Upper lobe of right lung (tissue), 1 donor: ENCODE data around the gene DNMT3A. TPM values are rescaled to one million over a fixed set of nuclear protein-coding genes. Genes with fewer than 3 reads are reported as not detected.

ENCODE experiments used
- ATAC-seq: fragments of 200-7000 bp; cut with Tn5 transposase; one replicate; pipeline ENCODE4 v1.9.1; 2020; ENCODE audit warnings: mild to moderate bottlenecking, moderate library complexity
- DNase-seq: peaks from one replicate; pipeline ENCODE4 v3.0.0-alpha.2; 2020
- H3K27ac ChIP-seq: fragments of 200-600 bp; one replicate; pipeline ENCODE4 v1.8.0; 2022
- H3K27me3 ChIP-seq: fragments of 200-600 bp; one replicate; pipeline ENCODE4 v1.8.0; 2022; ENCODE audit warnings: mild to moderate bottlenecking
- H3K36me3 ChIP-seq: fragments of 200-600 bp; one replicate; pipeline ENCODE4 v1.8.0; 2022
- H3K4me1 ChIP-seq: fragments of 200-600 bp; one replicate; pipeline ENCODE4 v1.8.0; 2022
- H3K4me3 ChIP-seq: fragments of 200-600 bp; one replicate; pipeline ENCODE4 v1.8.0; 2022; ENCODE audit warnings: mild to moderate bottlenecking
- H3K9me3 ChIP-seq: fragments of 200-600 bp; one replicate; pipeline ENCODE4 v1.8.0; 2022
- intact Hi-C: fragments of 100-400 bp; cut with DNase I; formaldehyde crosslinking; loops from one replicate; pipeline ENCODE4 v1.11.0; 2022
- total RNA-seq: library from RNA; stranded (reverse); fragmentation: NEBNext Ultra II Directional; extraction: Animal tissue kit (Norgen Biotek cat#: 25700); gene quantifications from one replicate; pipeline ENCODE4 v1.2.1, GENCODE V29; 2021
- TF ChIP-seq, protein P1 (sequence below): fragments of 200-600 bp; IDR thresholded peaks from one replicate; pipeline ENCODE4 v1.8.0; 2022; ENCODE audit warnings: antibody characterized with exemption
- donor health status: DM: no; HTN: yes; CAD: no; lungs with severe emphysema.

DNMT3A gene
- total RNA-seq, 1 donor from 2014 or later = 31.3 TPM

DNA sequence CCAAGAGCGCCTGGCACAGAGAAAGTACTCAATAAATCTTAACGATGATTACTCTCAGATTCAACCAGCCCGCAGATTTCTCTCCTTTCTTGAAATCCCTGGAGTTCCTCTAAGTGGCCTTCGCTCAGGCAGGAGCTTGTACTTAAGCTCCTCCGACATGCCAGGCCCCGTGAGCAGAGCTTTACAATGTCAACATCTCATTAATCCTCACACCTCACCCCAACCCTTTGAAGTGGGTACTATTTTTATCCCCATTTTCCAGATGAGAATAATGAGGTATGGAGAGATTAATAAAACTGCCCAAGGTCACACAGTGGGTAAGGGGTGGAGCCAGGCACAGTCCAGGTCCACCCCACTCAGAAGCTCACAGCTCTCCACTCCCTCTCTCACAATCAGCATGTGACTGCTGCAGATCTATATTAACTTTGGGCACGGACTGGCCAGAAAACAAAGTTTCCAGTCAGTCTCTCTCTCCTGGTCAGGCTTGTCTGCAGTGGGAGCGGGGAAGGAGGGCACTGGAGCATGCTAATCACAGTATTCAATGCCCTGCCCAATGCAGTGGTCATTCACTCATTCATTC is 18.0 kb downstream of the DNMT3A start:
- TF ChIP-seq, protein P1, sequence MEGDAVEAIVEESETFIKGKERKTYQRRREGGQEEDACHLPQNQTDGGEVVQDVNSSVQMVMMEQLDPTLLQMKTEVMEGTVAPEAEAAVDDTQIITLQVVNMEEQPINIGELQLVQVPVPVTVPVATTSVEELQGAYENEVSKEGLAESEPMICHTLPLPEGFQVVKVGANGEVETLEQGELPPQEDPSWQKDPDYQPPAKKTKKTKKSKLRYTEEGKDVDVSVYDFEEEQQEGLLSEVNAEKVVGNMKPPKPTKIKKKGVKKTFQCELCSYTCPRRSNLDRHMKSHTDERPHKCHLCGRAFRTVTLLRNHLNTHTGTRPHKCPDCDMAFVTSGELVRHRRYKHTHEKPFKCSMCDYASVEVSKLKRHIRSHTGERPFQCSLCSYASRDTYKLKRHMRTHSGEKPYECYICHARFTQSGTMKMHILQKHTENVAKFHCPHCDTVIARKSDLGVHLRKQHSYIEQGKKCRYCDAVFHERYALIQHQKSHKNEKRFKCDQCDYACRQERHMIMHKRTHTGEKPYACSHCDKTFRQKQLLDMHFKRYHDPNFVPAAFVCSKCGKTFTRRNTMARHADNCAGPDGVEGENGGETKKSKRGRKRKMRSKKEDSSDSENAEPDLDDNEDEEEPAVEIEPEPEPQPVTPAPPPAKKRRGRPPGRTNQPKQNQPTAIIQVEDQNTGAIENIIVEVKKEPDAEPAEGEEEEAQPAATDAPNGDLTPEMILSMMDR = no peak
- H3K9me3 ChIP-seq = no peaks in the 10 kb centered on the region
- DNase-seq (no peak), ATAC-seq (peak; percentile 28)
- intact Hi-C loops = no loop called here
- H3K4me1 ChIP-seq = no peaks in the 10 kb centered on the region
- no peak overlapping the region for H3K27ac ChIP-seq
- H3K36me3 ChIP-seq = no peaks in the 10 kb centered on the region
- no peak overlapping the region for H3K4me3 ChIP-seq
- no peaks in the 10 kb centered on the region for H3K27me3 ChIP-seq

GRCh38 chr2:25323042-25323514 is 18.6 kb downstream of the DNMT3A start:
- DNase-seq = no peak
- intact Hi-C loops = no loop called here
- H3K4me3 ChIP-seq = no peak overlapping the region
- H3K27me3 ChIP-seq = no peaks in the 10 kb centered on the region
- H3K9me3 ChIP-seq = no peaks in the 10 kb centered on the region
- no peaks in the 10 kb centered on the region for H3K4me1 ChIP-seq
- ATAC-seq = no peak
- no peak overlapping the region for H3K27ac ChIP-seq
- no peaks in the 10 kb centered on the region for H3K36me3 ChIP-seq
- TF ChIP-seq, protein P1 = no peak

DNA sequence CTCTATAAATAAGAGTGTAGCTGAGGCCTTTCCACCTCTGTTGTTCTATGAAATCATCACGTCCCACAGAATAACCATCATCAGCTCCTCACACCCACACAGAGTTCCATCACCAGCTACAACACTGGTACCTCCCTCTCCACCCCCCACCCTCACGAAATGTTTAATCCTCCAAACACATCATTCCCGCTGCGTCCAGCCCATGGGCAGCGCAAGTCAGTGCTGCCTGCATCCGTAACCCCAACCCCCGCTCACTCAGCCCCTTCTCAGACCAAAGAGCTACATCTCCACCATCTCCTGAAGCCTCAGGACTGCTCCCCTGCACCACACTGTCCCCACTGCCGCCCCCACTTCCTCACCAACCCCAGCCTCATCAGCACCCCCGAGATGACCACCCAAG is 19.4 kb downstream of the DNMT3A start:
- no peaks in the 10 kb centered on the region for H3K36me3 ChIP-seq
- H3K27ac ChIP-seq = no peak overlapping the region
- DNase-seq = no peak
- TF ChIP-seq, protein P1 = no peak
- no peaks in the 10 kb centered on the region for H3K4me1 ChIP-seq
- no peak for ATAC-seq
- H3K9me3 ChIP-seq = no peaks in the 10 kb centered on the region
- no peaks in the 10 kb centered on the region for H3K27me3 ChIP-seq
- H3K4me3 ChIP-seq = no peak overlapping the region
- intact Hi-C loops = no loop called here

- Histone ChIP-seq H3K4me3 (no peak overlapping the region), H3K27me3 (no peaks in the 10 kb centered on the region), H3K4me1 (peaks cover 16% of the 10 kb centered on the region), H3K9me3 (no peaks in the 10 kb centered on the region), H3K27ac (no peak overlapping the region), H3K36me3 (no peaks in the 10 kb centered on the region)
- ATAC-seq (no peak), DNase-seq (no peak)
- TF ChIP-seq, protein P1 = no peak
- intact Hi-C loops = no loop called here
Measured at GRCh38 chr2:25320077-25320476, 21.6 kb downstream of the DNMT3A start.

DNA sequence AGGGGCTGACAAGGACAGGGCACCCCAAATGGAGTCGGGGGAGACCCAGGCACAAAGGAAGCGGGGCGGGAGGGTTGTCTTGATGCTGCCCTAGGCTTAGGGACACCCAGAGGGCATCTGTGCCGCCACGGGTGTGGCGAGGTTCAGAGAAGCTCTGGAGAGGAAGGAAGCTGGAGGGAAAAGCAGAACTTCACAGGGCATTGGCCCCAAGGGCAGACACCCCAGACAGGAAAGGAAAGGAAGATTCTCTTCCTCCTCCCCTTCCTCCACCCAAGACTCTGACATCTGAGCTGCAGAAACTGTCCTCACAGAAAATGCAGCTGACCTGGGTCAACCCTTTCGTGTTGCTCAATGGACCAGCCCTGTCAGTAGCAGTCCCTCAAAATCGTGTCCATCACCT is 25.6 kb downstream of the DNMT3A start:
- TF ChIP-seq, protein P1 = no peak
- Histone ChIP-seq H3K27ac (peak overlapping the region; percentile 72), H3K4me1 (peaks cover 43% of the 10 kb centered on the region), H3K27me3 (no peaks in the 10 kb centered on the region), H3K9me3 (no peaks in the 10 kb centered on the region), H3K36me3 (peaks cover 4% of the 10 kb centered on the region), H3K4me3 (no peak overlapping the region)
- intact Hi-C loops = no loop called here
- ATAC-seq (peak; percentile 84), DNase-seq (peak; percentile 78)

- Histone ChIP-seq H3K9me3 (no peaks in the 10 kb centered on the region), H3K4me1 (peaks cover 44% of the 10 kb centered on the region), H3K27ac (peak overlapping the region; percentile 72), H3K36me3 (peaks cover 4% of the 10 kb centered on the region), H3K27me3 (no peaks in the 10 kb centered on the region), H3K4me3 (no peak overlapping the region)
- intact Hi-C loops = no loop called here
- ATAC-seq = no peak
- TF ChIP-seq, protein P1 = no peak
- DNase-seq = no peak
Measured at GRCh38 chr2:25315316-25315680, 26.4 kb downstream of the DNMT3A start.
